ENCODE measurements around the gene LDAH.

DNA sequence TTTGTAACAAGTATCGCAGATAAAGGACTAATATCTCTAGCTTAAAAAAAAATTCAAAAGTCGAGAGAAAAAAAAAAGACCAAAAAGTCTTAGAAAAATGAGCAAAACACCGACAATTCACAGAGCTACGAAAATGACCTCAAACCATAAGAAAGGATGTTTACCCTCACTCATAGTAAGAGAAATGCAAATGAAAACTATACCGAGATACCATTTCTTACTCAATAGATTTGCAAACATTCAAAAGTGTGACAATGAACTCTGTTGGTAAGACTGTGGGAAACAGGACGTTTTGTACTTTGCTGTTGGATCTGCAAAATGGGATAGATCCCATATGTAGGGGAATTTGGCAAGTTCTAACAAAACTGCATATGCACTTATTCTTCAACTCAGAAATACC lies 39.9 kb upstream of the LDAH start:
- TF ChIP-seq, protein P1, sequence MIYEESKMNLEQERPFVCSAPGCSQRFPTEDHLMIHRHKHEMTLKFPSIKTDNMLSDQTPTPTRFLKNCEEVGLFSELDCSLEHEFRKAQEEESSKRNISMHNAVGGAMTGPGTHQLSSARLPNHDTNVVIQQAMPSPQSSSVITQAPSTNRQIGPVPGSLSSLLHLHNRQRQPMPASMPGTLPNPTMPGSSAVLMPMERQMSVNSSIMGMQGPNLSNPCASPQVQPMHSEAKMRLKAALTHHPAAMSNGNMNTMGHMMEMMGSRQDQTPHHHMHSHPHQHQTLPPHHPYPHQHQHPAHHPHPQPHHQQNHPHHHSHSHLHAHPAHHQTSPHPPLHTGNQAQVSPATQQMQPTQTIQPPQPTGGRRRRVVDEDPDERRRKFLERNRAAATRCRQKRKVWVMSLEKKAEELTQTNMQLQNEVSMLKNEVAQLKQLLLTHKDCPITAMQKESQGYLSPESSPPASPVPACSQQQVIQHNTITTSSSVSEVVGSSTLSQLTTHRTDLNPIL (CRISPR knock-in tag; IDR thresholded peaks at IDR 0.05; ENCODE audit: low read depth), result no peak
- no peak for TF ChIP-seq ZNF565 (CRISPR knock-in tag; conservative IDR thresholded peaks at IDR 0.05; ENCODE audit: low read depth)
- TF ChIP-seq ZFP3 (CRISPR knock-in tag; IDR thresholded peaks at IDR 0.05), result no peak
- no peak for TF ChIP-seq ZFP30 (CRISPR knock-in tag; IDR thresholded peaks at IDR 0.05)
- TF ChIP-seq, protein P2, sequence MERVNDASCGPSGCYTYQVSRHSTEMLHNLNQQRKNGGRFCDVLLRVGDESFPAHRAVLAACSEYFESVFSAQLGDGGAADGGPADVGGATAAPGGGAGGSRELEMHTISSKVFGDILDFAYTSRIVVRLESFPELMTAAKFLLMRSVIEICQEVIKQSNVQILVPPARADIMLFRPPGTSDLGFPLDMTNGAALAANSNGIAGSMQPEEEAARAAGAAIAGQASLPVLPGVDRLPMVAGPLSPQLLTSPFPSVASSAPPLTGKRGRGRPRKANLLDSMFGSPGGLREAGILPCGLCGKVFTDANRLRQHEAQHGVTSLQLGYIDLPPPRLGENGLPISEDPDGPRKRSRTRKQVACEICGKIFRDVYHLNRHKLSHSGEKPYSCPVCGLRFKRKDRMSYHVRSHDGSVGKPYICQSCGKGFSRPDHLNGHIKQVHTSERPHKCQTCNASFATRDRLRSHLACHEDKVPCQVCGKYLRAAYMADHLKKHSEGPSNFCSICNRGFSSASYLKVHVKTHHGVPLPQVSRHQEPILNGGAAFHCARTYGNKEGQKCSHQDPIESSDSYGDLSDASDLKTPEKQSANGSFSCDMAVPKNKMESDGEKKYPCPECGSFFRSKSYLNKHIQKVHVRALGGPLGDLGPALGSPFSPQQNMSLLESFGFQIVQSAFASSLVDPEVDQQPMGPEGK (CRISPR knock-in tag; IDR thresholded peaks at IDR 0.05; ENCODE audit: borderline replicate concordance), result no peak
- no peak for TF ChIP-seq TCF4 (CRISPR knock-in tag; IDR thresholded peaks at IDR 0.05; ENCODE audit: borderline replicate concordance)
- TF ChIP-seq OSR1 (CRISPR knock-in tag; IDR thresholded peaks at IDR 0.05), result no peak
- TF ChIP-seq ZC3H10 (CRISPR knock-in tag; IDR thresholded peaks at IDR 0.05), result no peak
- TF ChIP-seq RARB (CRISPR knock-in tag; IDR thresholded peaks at IDR 0.05), result no peak
- TF ChIP-seq, protein P3, sequence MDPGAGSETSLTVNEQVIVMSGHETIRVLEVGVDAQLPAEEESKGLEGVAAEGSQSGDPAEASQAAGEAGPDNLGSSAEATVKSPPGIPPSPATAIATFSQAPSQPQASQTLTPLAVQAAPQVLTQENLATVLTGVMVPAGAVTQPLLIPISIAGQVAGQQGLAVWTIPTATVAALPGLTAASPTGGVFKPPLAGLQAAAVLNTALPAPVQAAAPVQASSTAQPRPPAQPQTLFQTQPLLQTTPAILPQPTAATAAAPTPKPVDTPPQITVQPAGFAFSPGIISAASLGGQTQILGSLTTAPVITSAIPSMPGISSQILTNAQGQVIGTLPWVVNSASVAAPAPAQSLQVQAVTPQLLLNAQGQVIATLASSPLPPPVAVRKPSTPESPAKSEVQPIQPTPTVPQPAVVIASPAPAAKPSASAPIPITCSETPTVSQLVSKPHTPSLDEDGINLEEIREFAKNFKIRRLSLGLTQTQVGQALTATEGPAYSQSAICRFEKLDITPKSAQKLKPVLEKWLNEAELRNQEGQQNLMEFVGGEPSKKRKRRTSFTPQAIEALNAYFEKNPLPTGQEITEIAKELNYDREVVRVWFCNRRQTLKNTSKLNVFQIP (CRISPR knock-in tag; IDR thresholded peaks at IDR 0.05; ENCODE audit: borderline replicate concordance, low read depth), result no peak
- no peak for TF ChIP-seq ARNTL (CRISPR knock-in tag; IDR thresholded peaks at IDR 0.05; ENCODE audit: borderline replicate concordance, low read depth)
- TF ChIP-seq, protein P4, sequence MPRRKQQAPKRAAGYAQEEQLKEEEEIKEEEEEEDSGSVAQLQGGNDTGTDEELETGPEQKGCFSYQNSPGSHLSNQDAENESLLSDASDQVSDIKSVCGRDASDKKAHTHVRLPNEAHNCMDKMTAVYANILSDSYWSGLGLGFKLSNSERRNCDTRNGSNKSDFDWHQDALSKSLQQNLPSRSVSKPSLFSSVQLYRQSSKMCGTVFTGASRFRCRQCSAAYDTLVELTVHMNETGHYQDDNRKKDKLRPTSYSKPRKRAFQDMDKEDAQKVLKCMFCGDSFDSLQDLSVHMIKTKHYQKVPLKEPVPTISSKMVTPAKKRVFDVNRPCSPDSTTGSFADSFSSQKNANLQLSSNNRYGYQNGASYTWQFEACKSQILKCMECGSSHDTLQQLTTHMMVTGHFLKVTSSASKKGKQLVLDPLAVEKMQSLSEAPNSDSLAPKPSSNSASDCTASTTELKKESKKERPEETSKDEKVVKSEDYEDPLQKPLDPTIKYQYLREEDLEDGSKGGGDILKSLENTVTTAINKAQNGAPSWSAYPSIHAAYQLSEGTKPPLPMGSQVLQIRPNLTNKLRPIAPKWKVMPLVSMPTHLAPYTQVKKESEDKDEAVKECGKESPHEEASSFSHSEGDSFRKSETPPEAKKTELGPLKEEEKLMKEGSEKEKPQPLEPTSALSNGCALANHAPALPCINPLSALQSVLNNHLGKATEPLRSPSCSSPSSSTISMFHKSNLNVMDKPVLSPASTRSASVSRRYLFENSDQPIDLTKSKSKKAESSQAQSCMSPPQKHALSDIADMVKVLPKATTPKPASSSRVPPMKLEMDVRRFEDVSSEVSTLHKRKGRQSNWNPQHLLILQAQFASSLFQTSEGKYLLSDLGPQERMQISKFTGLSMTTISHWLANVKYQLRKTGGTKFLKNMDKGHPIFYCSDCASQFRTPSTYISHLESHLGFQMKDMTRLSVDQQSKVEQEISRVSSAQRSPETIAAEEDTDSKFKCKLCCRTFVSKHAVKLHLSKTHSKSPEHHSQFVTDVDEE (CRISPR knock-in tag; IDR thresholded peaks at IDR 0.05), result no peak
- no peak for TF ChIP-seq PPARA (CRISPR knock-in tag; IDR thresholded peaks at IDR 0.05; ENCODE audit: borderline replicate concordance)
- no peak for TF ChIP-seq CSDC2 (CRISPR knock-in tag; IDR thresholded peaks at IDR 0.05)

All from SK-N-SH treated with all-trans-retinoic acid at 6 μM for 48 hours (cell line).